HG03342 (cell line): ENCODE measurements around the gene CTPS2.

Experiments used
- ATAC-seq: cut with Tn5 transposase; IDR thresholded peaks from one replicate; pipeline ENCODE4 v1.9.1; 2021; ENCODE audit warnings: mild to moderate bottlenecking, moderate library complexity; ENCODE audit not compliant: unreplicated experiment

CTPS2 gene

GRCh38 chrX:16573781-16574180 is 138.7 kb downstream of the CTPS2 start:
- no peak for ATAC-seq

- ATAC-seq: no peak
Observed at GRCh38 chrX:16567681-16568080, 144.8 kb downstream of the CTPS2 start.

- no peak for ATAC-seq
Observed at GRCh38 chrX:16566571-16566970, 145.9 kb downstream of the CTPS2 start.

- no peak for ATAC-seq
Observed at GRCh38 chrX:16560173-16560572, 152.3 kb downstream of the CTPS2 start.

- no peak for ATAC-seq
Observed at GRCh38 chrX:16559206-16559619, 153.3 kb downstream of the CTPS2 start.

GRCh38 chrX:16558489-16558888 is 154.0 kb downstream of the CTPS2 start:
- no peak for ATAC-seq

- ATAC-seq: no peak
Observed at GRCh38 chrX:16552546-16552945, 159.9 kb downstream of the CTPS2 start.

- no peak for ATAC-seq
Observed at GRCh38 chrX:16547644-16548043, 164.8 kb downstream of the CTPS2 start.

GRCh38 chrX:16544969-16545368 is 167.5 kb downstream of the CTPS2 start:
- ATAC-seq: no peak
